ENCODE results near the gene KCNIP1. TPM values are rescaled to one million over a fixed set of nuclear protein-coding genes. Genes with fewer than 3 reads are reported as not detected.
A peak's percentile ranks its signal among the peaks of the same experiment; 100 is the strongest.

Gene KCNIP1
- polyA plus RNA-seq, 2 of the 4 experiments (the other 2 are of a cell fraction) = not detected

GRCh38 chr5:170466988-170467707 lies 36.7 kb upstream of the KCNIP1 start (continued):
- TF ChIP-seq BCL3 (IDR thresholded peaks at IDR 0.05) = no peak
- TF ChIP-seq ESRRA (IDR thresholded peaks at IDR 0.05; ENCODE audit: borderline replicate concordance, low read length) = no peak

- Histone ChIP-seq H3K27ac (0 out of 6 replicates have a peak overlapping the region, but pooled peaks of 1 of the 2 experiments have one; percentile 15), H3K4me2 (no peak overlapping the region), H3K9me3 (no peaks in the 10 kb centered on the region), H3K4me3 (no peak overlapping the region), H3K4me1 (peaks cover 18% of the 10 kb centered on the region)
- ChIA-PET POLR2A (no interaction called here), CTCF (interaction anchor here (0.9 to 1.3 kb wide), 6 partner anchors 10 to 170 kb away, joined by 3 to 4 read pairs (median 3); no protein-coding TSS in a partner anchor)
- ATAC-seq (no peak), DNase-seq (ENCODE audit: low read depth in 1 of 2, low spot score in 1 of 2) (no peak), FAIRE-seq (no peak)
- no peak for TF ChIP-seq BHLHE40 (IDR thresholded peaks at IDR 0.05; ENCODE audit: low read depth, low read length)
- TF ChIP-seq FOSB (CRISPR knock-in tag; IDR thresholded peaks at IDR 0.05) = no peak
- TF ChIP-seq CEBPB (IDR thresholded peaks at IDR 0.05) = no peak
- no peak for TF ChIP-seq EP300 (IDR thresholded peaks at IDR 0.05)
- no peak for TF ChIP-seq FOXS1 (CRISPR knock-in tag; IDR thresholded peaks at IDR 0.05)
- no peak for TF ChIP-seq E2F6 (IDR thresholded peaks at IDR 0.05; ENCODE audit: borderline replicate concordance, low read depth)
- TF ChIP-seq RFX5 (IDR thresholded peaks at IDR 0.05) = no peak
- no peak for TF ChIP-seq USF2 (IDR thresholded peaks at IDR 0.05)
- no peak for TF ChIP-seq HOXB13 (CRISPR knock-in tag; IDR thresholded peaks at IDR 0.05; ENCODE audit: low read depth)
- TF ChIP-seq NPAS2 (CRISPR knock-in tag; IDR thresholded peaks at IDR 0.05; ENCODE audit: borderline replicate concordance) = no peak
- TF ChIP-seq CBX8 (IDR thresholded peaks at IDR 0.05) = no peak
- 86% methylated on average over 7 of the region's 7 CpGs for WGBS (ENCODE audit: missing lambda C conversion rate)
Observed at GRCh38 chr5:170468633-170469285, 35.1 kb upstream of the KCNIP1 start.

GRCh38 chr5:170469414-170469813 lies 34.4 kb upstream of the KCNIP1 start:
- ATAC-seq (no peak), FAIRE-seq (no peak), DNase-seq (ENCODE audit: low read depth in 1 of 2, low spot score in 1 of 2) (no peak)
- Histone ChIP-seq H3K27ac (no peak overlapping the region), H3K9me3 (no peaks in the 10 kb centered on the region), H3K4me2 (no peak overlapping the region), H3K4me3 (no peak overlapping the region), H3K4me1 (peaks cover 18% of the 10 kb centered on the region)
- ChIA-PET CTCF (interaction anchor here (0.9 to 2.3 kb wide), 7 partner anchors 14 to 169 kb away, joined by 3 to 5 read pairs (median 3); no protein-coding TSS in a partner anchor), POLR2A (no interaction called here)
- TF ChIP-seq PBX3 (IDR thresholded peaks at IDR 0.05) (no peak), ATOH8 (CRISPR knock-in tag; IDR thresholded peaks at IDR 0.05; ENCODE audit: low read depth) (no peak), POLR2A (IDR thresholded peaks at IDR 0.05; ENCODE audit: low read length) (no peak), HOXB5 (CRISPR knock-in tag; IDR thresholded peaks at IDR 0.05) (no peak), CBX8 (IDR thresholded peaks at IDR 0.05) (no peak), FOSL2 (IDR thresholded peaks at IDR 0.05) (no peak), FOSL2 (CRISPR knock-in tag; IDR thresholded peaks at IDR 0.05) (no peak), JUN (IDR thresholded peaks at IDR 0.05) (no peak), CTCF (IDR thresholded peaks at IDR 0.05) (no peak), FOSB (CRISPR knock-in tag; IDR thresholded peaks at IDR 0.05) (no peak), GATA3 (IDR thresholded peaks at IDR 0.05; ENCODE audit: borderline replicate concordance) (no peak), MAX (IDR thresholded peaks at IDR 0.05) (no peak), SMC3 (IDR thresholded peaks at IDR 0.05) (no peak), NR3C1 (IDR thresholded peaks at IDR 0.05) (no peak), ZC3H11A (IDR thresholded peaks at IDR 0.05) (no peak), RAD21 (conservative IDR thresholded peaks at IDR 0.05 in 1 of 2, IDR thresholded peaks at IDR 0.05 in 1 of 2) (no peak), PHF8 (IDR thresholded peaks at IDR 0.05; ENCODE audit: borderline replicate concordance, low read depth) (no peak), HEYL (CRISPR knock-in tag; IDR thresholded peaks at IDR 0.05) (no peak)
- WGBS (ENCODE audit: missing lambda C conversion rate) = 86% methylated on average over 4 of the region's 4 CpGs
